Measurements from ENCODE around the gene KLK6. TPM values are rescaled to one million over a fixed set of nuclear protein-coding genes. Genes with fewer than 3 reads are reported as not detected.

KLK6 gene
- total RNA-seq, 1 experiment from 2014 or later, result 1.5 TPM

DNA sequence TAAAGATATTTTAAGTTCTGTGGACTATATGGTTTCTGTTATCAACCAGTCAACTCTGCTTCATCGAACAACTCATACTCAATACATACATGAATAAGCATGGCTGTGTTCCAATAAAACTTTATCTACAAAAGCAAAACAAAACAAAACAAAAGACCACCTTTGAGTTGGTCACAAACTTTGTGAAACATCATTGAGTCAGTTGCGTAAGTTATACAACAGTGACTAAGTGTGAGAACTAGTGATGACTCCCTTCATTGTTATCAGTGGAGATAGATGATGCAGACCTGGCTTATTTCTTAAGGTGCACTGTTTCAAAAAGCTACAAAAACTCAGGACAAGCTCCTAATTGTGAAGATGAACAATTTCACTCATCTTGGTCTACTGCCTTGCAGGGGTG is 43.7 kb downstream of the KLK6 start:
- CTCF ChIA-PET, result no interaction called here
- no peaks in the 10 kb centered on the region for H3K9me3 Mint-ChIP-seq (ENCODE audit: unreplicated experiment)
- DNase-seq, result no peak

DNA sequence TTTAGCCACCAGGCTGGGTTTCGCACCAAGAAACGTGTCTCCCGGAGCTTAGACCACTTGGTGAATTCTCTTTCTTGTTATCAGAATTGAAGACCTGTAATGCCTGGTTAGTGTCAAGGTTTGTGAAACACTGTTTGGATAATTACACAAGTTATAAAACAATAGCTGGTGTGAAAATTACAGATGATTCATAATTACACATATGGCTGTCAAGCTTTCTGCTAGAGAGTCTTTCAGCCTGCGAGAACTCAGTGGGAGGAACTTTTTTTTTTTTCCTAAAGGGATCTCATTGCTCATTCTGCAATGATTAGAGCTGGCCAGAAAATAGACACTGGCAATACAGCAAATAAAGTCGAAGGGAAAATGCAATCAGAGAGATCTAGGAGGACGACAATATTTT is 44.8 kb downstream of the KLK6 start:
- Mint-ChIP-seq H3K4me1 (ENCODE audit: low read depth, unreplicated experiment) (no peaks in the 10 kb centered on the region), H3K4me3 (ENCODE audit: unreplicated experiment) (no peak overlapping the region), H3K36me3 (ENCODE audit: insufficient read depth, unreplicated experiment) (peaks cover under 1% of the 10 kb centered on the region), H3K27ac (ENCODE audit: unreplicated experiment) (no peak overlapping the region), H3K27me3 (ENCODE audit: insufficient read depth, unreplicated experiment) (peaks cover 12% of the 10 kb centered on the region), H3K9me3 (ENCODE audit: unreplicated experiment) (no peaks in the 10 kb centered on the region)
- no TSS peak for BruUV-seq (replicated peaks)
- TF ChIP-seq, protein P1, sequence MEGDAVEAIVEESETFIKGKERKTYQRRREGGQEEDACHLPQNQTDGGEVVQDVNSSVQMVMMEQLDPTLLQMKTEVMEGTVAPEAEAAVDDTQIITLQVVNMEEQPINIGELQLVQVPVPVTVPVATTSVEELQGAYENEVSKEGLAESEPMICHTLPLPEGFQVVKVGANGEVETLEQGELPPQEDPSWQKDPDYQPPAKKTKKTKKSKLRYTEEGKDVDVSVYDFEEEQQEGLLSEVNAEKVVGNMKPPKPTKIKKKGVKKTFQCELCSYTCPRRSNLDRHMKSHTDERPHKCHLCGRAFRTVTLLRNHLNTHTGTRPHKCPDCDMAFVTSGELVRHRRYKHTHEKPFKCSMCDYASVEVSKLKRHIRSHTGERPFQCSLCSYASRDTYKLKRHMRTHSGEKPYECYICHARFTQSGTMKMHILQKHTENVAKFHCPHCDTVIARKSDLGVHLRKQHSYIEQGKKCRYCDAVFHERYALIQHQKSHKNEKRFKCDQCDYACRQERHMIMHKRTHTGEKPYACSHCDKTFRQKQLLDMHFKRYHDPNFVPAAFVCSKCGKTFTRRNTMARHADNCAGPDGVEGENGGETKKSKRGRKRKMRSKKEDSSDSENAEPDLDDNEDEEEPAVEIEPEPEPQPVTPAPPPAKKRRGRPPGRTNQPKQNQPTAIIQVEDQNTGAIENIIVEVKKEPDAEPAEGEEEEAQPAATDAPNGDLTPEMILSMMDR (IDR thresholded peaks at IDR 0.05; ENCODE audit: insufficient read depth in 1 of 2, low read depth in 1 of 2, low read length in 1 of 2, severe bottlenecking in 1 of 2, unreplicated experiment in 1 of 2), result no peak
- no peaks in the 10 kb centered on the region for H3K9me3 ChIP-seq
- no peaks in the 10 kb centered on the region for H3K36me3 ChIP-seq (ENCODE audit: control insufficient read depth, insufficient read depth, low read length)
- intact Hi-C loops (cut with micrococcal nuclease; ENCODE audit: unreplicated experiment), result loop anchor here (5.0 to 10.0 kb wide), 2 partner anchors 197 to 560 kb away; partner anchors contain the start of gene NAPSA
- H3K27me3 ChIP-seq (replicated peaks; ENCODE audit: control insufficient read depth, insufficient read depth, low read length), result peaks cover 2% of the 10 kb centered on the region; the same call in 1 of the 2 replicates
- H3K4me3 ChIP-seq (ENCODE audit: low read depth, low read length), result no peak overlapping the region
- POLR2A ChIA-PET, result no interaction called here
- DNase-seq, result no peak
- CTCF ChIA-PET, result interaction anchor here (0.6 kb wide), 2 partner anchors 72 to 92 kb away, joined by 3 read pairs; no protein-coding TSS in a partner anchor
- no peaks in the 10 kb centered on the region; the same call in 1 of the 2 replicates for H3K4me1 ChIP-seq

More for the DNA sequence above, 43.7 kb downstream of the KLK6 start:
- Histone ChIP-seq H3K27me3 (replicated peaks; ENCODE audit: control insufficient read depth, insufficient read depth, low read length) (0 out of 2 replicates have a peak, but pooled peaks cover 2% of the 10 kb centered on the region), H3K9me3 (no peaks in the 10 kb centered on the region), H3K36me3 (ENCODE audit: control insufficient read depth, insufficient read depth, low read length) (no peaks in the 10 kb centered on the region), H3K4me3 (ENCODE audit: low read depth, low read length) (no peak overlapping the region), H3K4me1 (no peaks in the 10 kb centered on the region; the same call in 1 of the 2 replicates)
- Mint-ChIP-seq H3K4me1 (ENCODE audit: low read depth, unreplicated experiment) (no peaks in the 10 kb centered on the region), H3K4me3 (ENCODE audit: unreplicated experiment) (no peak overlapping the region), H3K36me3 (ENCODE audit: insufficient read depth, unreplicated experiment) (no peaks in the 10 kb centered on the region), H3K27ac (ENCODE audit: unreplicated experiment) (no peak overlapping the region), H3K27me3 (ENCODE audit: insufficient read depth, unreplicated experiment) (peaks cover 8% of the 10 kb centered on the region)
- TF ChIP-seq, protein P1 (IDR thresholded peaks at IDR 0.05; ENCODE audit: insufficient read depth in 1 of 2, low read depth in 1 of 2, low read length in 1 of 2, severe bottlenecking in 1 of 2, unreplicated experiment in 1 of 2), result no peak
- intact Hi-C loops (cut with micrococcal nuclease; ENCODE audit: unreplicated experiment), result loop anchor here (10.0 kb wide), 1 partner anchor 561 kb away; the partner anchor contains the start of gene NAPSA
- POLR2A ChIA-PET, result no interaction called here
- BruUV-seq (replicated peaks), result no TSS peak

DNA sequence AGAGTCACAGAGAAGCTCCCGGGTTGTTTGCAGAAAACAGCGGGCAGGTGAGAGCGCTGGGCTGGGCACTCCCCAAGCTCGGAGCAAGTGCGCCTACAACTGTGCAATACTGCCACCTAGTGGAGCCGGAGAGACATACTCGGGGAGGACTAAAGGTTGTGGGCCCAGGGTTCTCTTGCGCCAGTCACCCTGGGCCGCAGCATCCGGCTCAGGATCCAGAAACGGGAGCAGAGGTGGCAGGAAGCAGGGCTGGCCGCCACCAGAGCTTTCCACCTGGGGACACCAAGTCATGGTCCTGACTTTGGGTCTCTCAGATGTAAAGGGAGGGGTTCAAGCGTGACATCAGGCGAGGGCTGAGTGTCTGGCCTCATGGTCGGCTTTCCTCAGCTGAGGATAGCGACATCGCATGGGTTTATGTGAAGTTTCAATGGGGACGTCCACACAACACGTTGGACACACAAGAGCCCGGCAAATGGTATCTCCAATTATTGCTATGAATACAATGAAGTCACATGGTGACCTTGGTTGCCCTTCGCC is 47.0 kb downstream of the KLK6 start:
- Histone ChIP-seq H3K9me3 (no peaks in the 10 kb centered on the region), H3K4me3 (ENCODE audit: low read depth, low read length) (no peak overlapping the region), H3K4me1 (no peaks in the 10 kb centered on the region), H3K36me3 (ENCODE audit: control insufficient read depth, insufficient read depth, low read length) (no peaks in the 10 kb centered on the region), H3K27me3 (replicated peaks; ENCODE audit: control insufficient read depth, insufficient read depth, low read length) (no peaks in the 10 kb centered on the region; the same call in 1 of the 2 replicates)
- no peaks in the 10 kb centered on the region for H3K4me1 Mint-ChIP-seq (ENCODE audit: low read depth, unreplicated experiment)
- no peak overlapping the region for H3K27ac Mint-ChIP-seq (ENCODE audit: unreplicated experiment)
- intact Hi-C loops (cut with micrococcal nuclease; ENCODE audit: unreplicated experiment), result loop anchor here (1.0 to 10.0 kb wide), 5 partner anchors 128 to 558 kb away; partner anchors contain the start of gene NAPSA
- ChIA-PET CTCF (interaction anchor here (0.5 to 1.3 kb wide), 13 partner anchors 17 to 386 kb away, joined by 3 to 21 read pairs (median 5); no protein-coding TSS in a partner anchor), POLR2A (no interaction called here)
- DNase-seq, result peak; percentile 80 to 86
- BruUV-seq (replicated peaks), result no TSS peak
- peaks cover 6% of the 10 kb centered on the region for H3K36me3 Mint-ChIP-seq (ENCODE audit: insufficient read depth, unreplicated experiment)
- TF ChIP-seq, protein P1 (IDR thresholded peaks at IDR 0.05; ENCODE audit: insufficient read depth in 1 of 2, low read depth in 1 of 2, low read length in 1 of 2, severe bottlenecking in 1 of 2, unreplicated experiment in 1 of 2), result peak; percentile 86 to 93
- peaks cover 17% of the 10 kb centered on the region for H3K27me3 Mint-ChIP-seq (ENCODE audit: insufficient read depth, unreplicated experiment)
- H3K9me3 Mint-ChIP-seq (ENCODE audit: unreplicated experiment), result no peaks in the 10 kb centered on the region
- no peak overlapping the region for H3K4me3 Mint-ChIP-seq (ENCODE audit: unreplicated experiment)

Data from Caco-2 (cell line).